Erythroblast (primary cell): ENCODE data around the gene ATXN10.
"Not testable (repeated sequence)": the region's sequence is repeated elsewhere in the genome, so short reads cannot be mapped to it uniquely, and the experiment has no call there.

Experiments
- DNase-seq, 2 experiments: peaks; one replicate each; lab custom pipeline; 2025; lab: John Stamatoyannopoulos, UW
- GATA1 ChIP-seq: IDR thresholded peaks from 2 replicates; pipeline ENCODE4 v1.6.1; 2011; ENCODE audit warnings: low read depth, mild to moderate bottlenecking, control low read depth, low read length, moderate library complexity
- POLR2A ChIP-seq: IDR thresholded peaks from 2 replicates; pipeline ENCODE4 v1.6.1; 2011; ENCODE audit warnings: mild to moderate bottlenecking, low read length

ATXN10 gene

GRCh38 chr22:45693835-45694234 lies 22.2 kb downstream of the ATXN10 start:
- no peak for DNase-seq
- TF ChIP-seq GATA1 (no peak), POLR2A (no peak)

- DNase-seq: no peak
- TF ChIP-seq POLR2A (no peak), GATA1 (no peak)
Measured at GRCh38 chr22:45696227-45696626, 24.6 kb downstream of the ATXN10 start.

GRCh38 chr22:45698094-45698493 lies 26.5 kb downstream of the ATXN10 start:
- no peak for TF ChIP-seq POLR2A
- no peak for TF ChIP-seq GATA1
- no peak for DNase-seq

- peak; percentile 50 to 81 for DNase-seq
- TF ChIP-seq POLR2A (no peak), GATA1 (peak; percentile 37)
Measured at GRCh38 chr22:45702981-45703380, 31.3 kb downstream of the ATXN10 start.

- TF ChIP-seq POLR2A: no peak
- no peak for TF ChIP-seq GATA1
- peak in 1 of 2 experiments; percentile 6 for DNase-seq
Measured at GRCh38 chr22:45703758-45704157, 32.1 kb downstream of the ATXN10 start.

- no peak for DNase-seq
- no peak for TF ChIP-seq GATA1
- no peak for TF ChIP-seq POLR2A
Measured at GRCh38 chr22:45704648-45705047, 33.0 kb downstream of the ATXN10 start.

GRCh38 chr22:45707605-45708004 lies 36.0 kb downstream of the ATXN10 start:
- TF ChIP-seq GATA1 (no peak), POLR2A (no peak)
- DNase-seq: no peak

GRCh38 chr22:45708145-45708544 lies 36.5 kb downstream of the ATXN10 start:
- DNase-seq: no peak
- no peak for TF ChIP-seq GATA1
- no peak for TF ChIP-seq POLR2A

- no peak for DNase-seq
- no peak for TF ChIP-seq GATA1
- TF ChIP-seq POLR2A: no peak
Measured at GRCh38 chr22:45709060-45709739, 37.6 kb downstream of the ATXN10 start.

- TF ChIP-seq POLR2A (no peak), GATA1 (no peak)
- no peak for DNase-seq
Measured at GRCh38 chr22:45709866-45710265, 38.2 kb downstream of the ATXN10 start.

GRCh38 chr22:45710469-45710868 lies 38.8 kb downstream of the ATXN10 start:
- TF ChIP-seq POLR2A: no peak
- DNase-seq: peak in 1 of 2 experiments; percentile 14

- DNase-seq: not testable (repeated sequence)
Measured at GRCh38 chr22:45714390-45714789, 42.8 kb downstream of the ATXN10 start.

- DNase-seq: no peak
- TF ChIP-seq GATA1: no peak
- TF ChIP-seq POLR2A: no peak
Measured at GRCh38 chr22:45717789-45718188, 46.2 kb downstream of the ATXN10 start.

- DNase-seq: no peak
- no peak for TF ChIP-seq GATA1
Measured at GRCh38 chr22:45718391-45718790, 46.8 kb downstream of the ATXN10 start.

- TF ChIP-seq POLR2A (no peak), GATA1 (no peak)
- peak in 1 of 2 experiments; percentile 13 for DNase-seq
Measured at GRCh38 chr22:45720839-45721378, 49.3 kb downstream of the ATXN10 start.

- no peak for DNase-seq
- TF ChIP-seq POLR2A: no peak
- no peak for TF ChIP-seq GATA1
Measured at GRCh38 chr22:45722006-45722405, 50.4 kb downstream of the ATXN10 start.
